ENCODE results near the gene MAGEA1. TPM values are rescaled to one million over a fixed set of nuclear protein-coding genes. Genes with fewer than 3 reads are reported as not detected.

MAGEA1 gene
- total and polyA plus RNA-seq, 2 donors (not counting 3 experiments of a cell fraction or from before 2014, with no cell fraction given): not detected

- DNase-seq (ENCODE audit: low read depth, low spot score): no peak
- FAIRE-seq: no peak
- no peaks in the 10 kb centered on the region for H3K36me3 ChIP-seq (ENCODE audit: control insufficient read depth in 2 of 2, extremely low read depth in 1 of 2, insufficient read depth in 2 of 2, low read length in 2 of 2)
- no peak overlapping the region for H3K4me2 ChIP-seq (ENCODE audit: insufficient read depth, low read length)
- H3K9me1 ChIP-seq (replicated peaks; ENCODE audit: control insufficient read depth, extremely low read depth, insufficient read depth, low read length): no peaks in the 10 kb centered on the region
- dilution Hi-C loops (cut with MboI; ENCODE audit: extremely low pct_ligation_motif_present, low sequenced_read_pairs) (no loop called here), intact Hi-C loops (cut with micrococcal nuclease) (no loop called here)
- ChIA-PET CTCF (no interaction called here), POLR2A (no interaction called here)
- no peak overlapping the region for H3K4me3 ChIP-seq (replicated peaks in 1 of 3; ENCODE audit: insufficient read depth in 1 of 3, low read depth in 1 of 3, low read length in 3 of 3)
- no peaks in the 10 kb centered on the region for H3K27me3 ChIP-seq (ENCODE audit: control insufficient read depth in 2 of 2, insufficient read depth in 2 of 2, low read length in 2 of 2)
- no peak overlapping the region for H2AFZ ChIP-seq (ENCODE audit: low read depth, low read length)
- TF ChIP-seq FOS (IDR thresholded peaks at IDR 0.05; ENCODE audit: borderline replicate concordance, insufficient read depth, low read length): no peak
- TF ChIP-seq GATA2 (IDR thresholded peaks at IDR 0.05; ENCODE audit: insufficient read depth, insufficient read length, low read depth, low read length): no peak
- TF ChIP-seq CTCF (IDR thresholded peaks at IDR 0.05; ENCODE audit: extremely low read depth in 1 of 2, insufficient read depth in 1 of 2, low read depth in 1 of 2, low read length in 2 of 2): no peak
- no peak for TF ChIP-seq EZH2 (IDR thresholded peaks at IDR 0.05; ENCODE audit: borderline replicate concordance, low read depth, low read length, severe bottlenecking)
- no peak for TF ChIP-seq MYC (IDR thresholded peaks at IDR 0.05; ENCODE audit: low read depth, low read length)
- no peak for TF ChIP-seq MAX (IDR thresholded peaks at IDR 0.05; ENCODE audit: insufficient read depth, insufficient read length)
- TF ChIP-seq JUN (IDR thresholded peaks at IDR 0.05; ENCODE audit: borderline replicate concordance, insufficient read depth, insufficient read length, low read depth): no peak
- no peak for TF ChIP-seq POLR2AphosphoS5 (IDR thresholded peaks at IDR 0.05; ENCODE audit: insufficient read depth, low read depth, low read length)
- no peak for TF ChIP-seq POLR2A (IDR thresholded peaks at IDR 0.05; ENCODE audit: low read depth, low read length)
- H4K20me1 ChIP-seq (replicated peaks; ENCODE audit: control insufficient read depth, extremely low read depth, insufficient read depth, low read length): no peaks in the 10 kb centered on the region
- no TSS peak for BruUV-seq (replicated peaks)
- H3K9ac ChIP-seq (replicated peaks; ENCODE audit: extremely low read depth, insufficient read depth, low read length): no peak overlapping the region
- H3K4me1 ChIP-seq (ENCODE audit: control insufficient read depth, extremely low read depth, insufficient read depth, low read length): no peaks in the 10 kb centered on the region
- no peaks in the 10 kb centered on the region for H3K79me2 ChIP-seq (ENCODE audit: control insufficient read depth, insufficient read depth, low read length)
- H3K27ac ChIP-seq (ENCODE audit: insufficient read depth, low read depth, low read length): no peak overlapping the region
- H3K9me3 ChIP-seq (replicated peaks; ENCODE audit: control insufficient read depth, insufficient read depth, low read length): no peaks in the 10 kb centered on the region
Observed at GRCh38 chrX:153216926-153217325, 37.8 kb downstream of the MAGEA1 start.

All from endothelial cell of umbilical vein (primary cell).